A172 (cell line): Measurements from ENCODE around the gene VILL. TPM values are rescaled to one million over a fixed set of nuclear protein-coding genes. Genes with fewer than 3 reads are reported as not detected.

Experiments used
- DNase-seq: peaks from one replicate; pipeline ENCODE4 v3.0.0-alpha.2; 2015; ENCODE audit warnings: low spot score
- total RNA-seq: library from RNA; depleted of rRNA; stranded (reverse); fragments of >200 nt; shearing (Covaris generic); gene quantifications from 2 replicates; pipeline ENCODE4 v1.2.3, GENCODE V29; 2014

The VILL gene
- total RNA-seq, 1 experiment from 2014 or later, result 0.07 TPM

GRCh38 chr3:38000965-38001455, 10.4 kb downstream of the VILL start:
- DNase-seq, result no peak

- no peak for DNase-seq
These were observed 11.0 kb downstream of the VILL start for GRCh38 chr3:38001456-38002081.

- DNase-seq, result no peak
These were observed 11.8 kb downstream of the VILL start for GRCh38 chr3:38002291-38002876.

- no peak for DNase-seq
These were observed 12.4 kb downstream of the VILL start for GRCh38 chr3:38002940-38003339.

- peak; percentile 33 for DNase-seq
These were observed 12.8 kb downstream of the VILL start for GRCh38 chr3:38003371-38003816.

GRCh38 chr3:38003817-38004414, 13.3 kb downstream of the VILL start:
- DNase-seq, result no peak

GRCh38 chr3:38004415-38005075, 14.0 kb downstream of the VILL start:
- peak; percentile 54 for DNase-seq

GRCh38 chr3:38005076-38006020, 14.8 kb downstream of the VILL start:
- no peak for DNase-seq

GRCh38 chr3:38006031-38006430, 15.4 kb downstream of the VILL start:
- no peak for DNase-seq

- DNase-seq, result no peak
These were observed 15.9 kb downstream of the VILL start for GRCh38 chr3:38006445-38006995.

GRCh38 chr3:38007754-38008090, 17.1 kb downstream of the VILL start:
- no peak for DNase-seq

GRCh38 chr3:38008191-38008701, 17.7 kb downstream of the VILL start:
- no peak for DNase-seq

- DNase-seq, result no peak
These were observed 18.5 kb downstream of the VILL start for GRCh38 chr3:38008971-38009580.

- no peak for DNase-seq
These were observed 19.4 kb downstream of the VILL start for GRCh38 chr3:38009807-38010591.

GRCh38 chr3:38011111-38011510, 20.5 kb downstream of the VILL start:
- DNase-seq, result no peak

GRCh38 chr3:38015485-38015884, 24.9 kb downstream of the VILL start:
- DNase-seq, result no peak

GRCh38 chr3:38015984-38016383, 25.4 kb downstream of the VILL start:
- DNase-seq, result no peak

GRCh38 chr3:38016410-38016809, 25.8 kb downstream of the VILL start:
- DNase-seq, result no peak

GRCh38 chr3:38016847-38017444, 26.4 kb downstream of the VILL start:
- DNase-seq, result no peak
